Measurements from ENCODE around the gene UROC1.

The UROC1 gene

GRCh38 chr3:126525853-126526667 is 8.5 kb upstream of the UROC1 start:
- no peak overlapping the region for H3K27ac ChIP-seq
- TF ChIP-seq ZFX (IDR thresholded peaks at IDR 0.05; ENCODE audit: borderline replicate concordance), result no peak
- TF ChIP-seq, protein P1, sequence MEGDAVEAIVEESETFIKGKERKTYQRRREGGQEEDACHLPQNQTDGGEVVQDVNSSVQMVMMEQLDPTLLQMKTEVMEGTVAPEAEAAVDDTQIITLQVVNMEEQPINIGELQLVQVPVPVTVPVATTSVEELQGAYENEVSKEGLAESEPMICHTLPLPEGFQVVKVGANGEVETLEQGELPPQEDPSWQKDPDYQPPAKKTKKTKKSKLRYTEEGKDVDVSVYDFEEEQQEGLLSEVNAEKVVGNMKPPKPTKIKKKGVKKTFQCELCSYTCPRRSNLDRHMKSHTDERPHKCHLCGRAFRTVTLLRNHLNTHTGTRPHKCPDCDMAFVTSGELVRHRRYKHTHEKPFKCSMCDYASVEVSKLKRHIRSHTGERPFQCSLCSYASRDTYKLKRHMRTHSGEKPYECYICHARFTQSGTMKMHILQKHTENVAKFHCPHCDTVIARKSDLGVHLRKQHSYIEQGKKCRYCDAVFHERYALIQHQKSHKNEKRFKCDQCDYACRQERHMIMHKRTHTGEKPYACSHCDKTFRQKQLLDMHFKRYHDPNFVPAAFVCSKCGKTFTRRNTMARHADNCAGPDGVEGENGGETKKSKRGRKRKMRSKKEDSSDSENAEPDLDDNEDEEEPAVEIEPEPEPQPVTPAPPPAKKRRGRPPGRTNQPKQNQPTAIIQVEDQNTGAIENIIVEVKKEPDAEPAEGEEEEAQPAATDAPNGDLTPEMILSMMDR (IDR thresholded peaks at IDR 0.05), result no peak

DNA sequence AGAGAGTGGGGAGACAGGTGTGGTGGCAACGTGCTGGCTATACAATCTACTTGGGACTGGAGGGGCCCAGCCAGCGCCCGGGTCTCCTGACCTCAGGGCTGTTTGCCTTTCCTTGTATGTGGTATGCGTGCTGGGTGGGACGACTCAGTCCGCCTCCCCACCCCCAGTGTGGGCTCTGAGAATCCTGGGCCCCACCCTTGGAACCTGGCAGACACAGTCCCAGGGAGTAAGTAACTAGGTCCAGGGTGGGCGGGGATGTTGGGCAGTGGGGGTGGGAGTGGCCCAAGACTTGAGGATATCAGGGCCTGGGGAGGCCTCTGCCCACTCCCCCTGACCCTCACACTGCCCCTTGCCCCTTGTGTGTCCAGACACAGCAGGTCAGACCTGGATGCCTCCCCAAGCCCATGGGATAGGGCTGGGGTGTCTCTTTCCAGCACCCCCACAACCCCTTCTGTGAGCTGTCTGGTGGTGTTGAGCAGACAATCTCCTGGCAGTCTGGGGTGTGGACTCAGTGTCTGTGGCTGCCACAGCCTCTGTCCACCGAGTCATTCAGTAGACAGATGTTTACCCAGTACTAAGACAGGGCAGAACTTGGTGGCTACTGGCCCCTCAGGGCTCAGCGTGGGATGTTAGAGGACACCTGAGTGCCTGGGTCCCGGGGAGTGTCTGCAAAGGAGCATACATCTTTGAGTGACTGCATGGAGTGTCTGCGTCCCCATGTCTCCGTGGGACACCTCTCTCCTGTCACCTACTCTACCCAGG is 7.7 kb upstream of the UROC1 start:
- TF ChIP-seq ZFX (IDR thresholded peaks at IDR 0.05; ENCODE audit: borderline replicate concordance), result no peak
- TF ChIP-seq, protein P1 (IDR thresholded peaks at IDR 0.05), result no peak
- no peak overlapping the region for H3K27ac ChIP-seq

- no peak for TF ChIP-seq ZFX (IDR thresholded peaks at IDR 0.05; ENCODE audit: borderline replicate concordance)
- TF ChIP-seq, protein P1 (IDR thresholded peaks at IDR 0.05), result peak; percentile 16; the same call in 1 of the 2 replicates
- H3K27ac ChIP-seq, result no peak overlapping the region
These were observed 6.9 kb upstream of the UROC1 start for GRCh38 chr3:126524429-126524988.

DNA sequence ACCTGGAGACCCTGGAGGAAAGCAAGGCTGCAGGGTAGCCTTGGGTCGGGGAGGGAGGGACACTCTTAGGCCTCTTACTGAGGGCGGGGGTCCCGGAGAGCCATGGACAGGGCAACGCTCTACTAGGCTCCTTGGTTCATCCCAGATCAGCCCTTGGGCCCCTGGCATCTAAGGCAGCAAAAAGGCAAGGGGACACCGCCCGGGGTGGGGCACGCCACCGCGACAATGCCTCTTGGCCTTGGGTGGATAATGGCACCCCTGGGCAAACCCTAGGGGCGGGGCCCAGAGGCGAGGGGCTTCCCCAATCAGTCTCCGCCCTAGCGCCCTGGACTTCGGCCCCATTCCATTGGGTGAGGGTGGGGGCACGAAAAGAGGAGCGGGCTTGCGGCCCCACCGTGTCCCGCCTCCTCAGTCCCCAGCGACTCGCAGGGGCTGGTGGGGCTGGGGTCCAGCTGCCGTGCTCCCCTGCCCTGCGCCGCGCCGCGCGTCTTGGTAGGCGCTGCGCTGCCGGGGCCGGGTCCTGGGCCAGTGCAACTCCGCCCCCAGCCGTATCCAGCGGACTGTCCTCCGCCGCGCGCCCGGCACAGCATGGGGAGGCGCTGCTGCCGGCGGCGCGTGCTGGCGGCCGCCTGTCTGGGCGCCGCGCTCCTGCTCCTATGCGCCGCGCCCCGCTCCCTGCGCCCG is 6.3 kb upstream of the UROC1 start, which contains the start of gene CHST13:
CHST13 (plus strand) TSS at position 411 of the 684 bp plus-strand sequence; CDS start at position 589, 178 bp downstream.
- TF ChIP-seq, protein P1 (IDR thresholded peaks at IDR 0.05), result peak; percentile 38
- no peak for TF ChIP-seq ZFX (IDR thresholded peaks at IDR 0.05; ENCODE audit: borderline replicate concordance)

DNA sequence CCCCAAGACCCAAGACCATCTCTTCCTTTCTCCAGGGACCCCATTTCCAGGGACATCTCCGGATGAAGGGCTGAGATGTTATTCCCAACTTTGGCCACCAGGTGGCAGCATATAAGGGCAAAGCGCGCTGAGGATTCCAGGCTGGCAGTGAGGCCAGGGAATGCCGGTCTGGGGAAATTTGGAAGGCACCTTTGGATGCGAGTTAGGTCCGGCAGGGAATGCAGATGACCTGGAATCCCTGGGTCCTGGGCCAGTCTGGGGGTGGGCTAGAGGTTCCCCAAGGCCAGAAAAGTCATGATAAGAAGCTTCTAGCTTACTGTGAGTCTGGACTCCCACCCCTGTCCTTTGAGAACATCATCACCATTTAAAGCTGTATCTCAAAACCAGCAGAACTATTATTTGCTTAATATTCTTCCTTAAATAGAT is 4.8 kb upstream of the UROC1 start:
- no peak overlapping the region for H3K27ac ChIP-seq
- TF ChIP-seq, protein P1 (IDR thresholded peaks at IDR 0.05), result peak; percentile 93
- TF ChIP-seq ZFX (IDR thresholded peaks at IDR 0.05; ENCODE audit: borderline replicate concordance), result no peak

More for the DNA sequence above, 6.3 kb upstream of the UROC1 start, which contains the start of gene CHST13:
- H3K27ac ChIP-seq, result no peak within 1 kb of the TSS

GRCh38 chr3:126521122-126521891 is 3.7 kb upstream of the UROC1 start:
- TF ChIP-seq, protein P1 (IDR thresholded peaks at IDR 0.05), result no peak
- no peak for TF ChIP-seq ZFX (IDR thresholded peaks at IDR 0.05; ENCODE audit: borderline replicate concordance)
- H3K27ac ChIP-seq, result no peak overlapping the region

All from 22Rv1 (cell line).